Renal cortex interstitium (tissue), 11 donors: Measurements from ENCODE around the gene CEP135. TPM values are rescaled to one million over a fixed set of nuclear protein-coding genes. Genes with fewer than 3 reads are reported as not detected.
"Not testable (repeated sequence)": the region's sequence is repeated elsewhere in the genome, so short reads cannot be mapped to it uniquely, and the experiment has no call there.

Experiments
- DNase-seq, 11 donors: peaks; one replicate each; pipeline ENCODE4 v3.0.0-alpha.2; 2013; ENCODE audit warnings: low read depth in 9 of 11, low spot score in 4 of 11; ENCODE audit errors: extremely low read depth in 1 of 11
- polyA plus RNA-seq, 3 donors: library from polyadenylated mRNA; unstranded; fragments of 120-200 nt; gene quantifications; one replicate each; pipeline ENCODE4 v1.2.1, GENCODE V29; 2013; ENCODE audit not compliant: insufficient read length in 3 of 3

The CEP135 gene
- polyA plus RNA-seq, 3 donors: 14.1 to 23.8 (median 18.3) TPM

DNA sequence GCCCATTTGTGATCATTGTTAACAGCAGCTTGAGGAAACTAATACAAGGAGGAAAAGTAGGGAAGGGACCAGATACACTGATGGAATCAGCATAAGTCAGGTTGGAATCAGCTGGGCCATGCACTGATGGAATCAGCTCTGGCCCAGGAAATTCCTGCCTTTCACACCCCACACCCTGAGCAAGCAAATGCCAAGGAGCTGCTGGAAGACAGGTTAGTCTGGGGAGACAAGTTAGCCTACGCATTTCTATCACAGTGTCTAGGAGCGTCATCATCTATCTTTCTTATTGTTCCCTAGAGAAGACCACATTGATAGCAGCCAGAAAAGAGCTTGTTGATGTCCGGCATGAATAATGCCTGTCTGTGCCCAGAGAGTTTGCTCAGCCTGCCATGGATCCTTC, 16.2 kb upstream of the CEP135 start:
- no peak for DNase-seq

DNA sequence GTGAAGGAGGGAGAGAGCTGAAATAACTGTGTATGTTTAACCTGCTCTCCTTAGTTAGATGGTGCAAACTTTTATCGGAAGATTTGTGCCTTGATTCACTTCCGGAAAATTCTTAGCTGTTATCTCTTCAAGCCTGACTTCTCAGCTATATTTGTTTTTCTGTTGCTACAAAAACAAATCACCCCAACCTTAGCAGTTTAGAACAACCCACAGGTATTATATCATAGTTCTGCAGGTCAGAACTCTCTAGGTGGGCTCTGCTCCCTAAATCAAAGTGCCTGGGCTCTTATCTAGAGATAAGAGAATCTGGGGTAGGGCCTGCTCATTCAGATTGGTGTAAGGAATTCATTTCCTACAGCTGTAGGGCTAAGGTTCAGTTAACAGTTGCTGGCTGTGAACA, 15.1 kb upstream of the CEP135 start:
- no peak for DNase-seq

DNA sequence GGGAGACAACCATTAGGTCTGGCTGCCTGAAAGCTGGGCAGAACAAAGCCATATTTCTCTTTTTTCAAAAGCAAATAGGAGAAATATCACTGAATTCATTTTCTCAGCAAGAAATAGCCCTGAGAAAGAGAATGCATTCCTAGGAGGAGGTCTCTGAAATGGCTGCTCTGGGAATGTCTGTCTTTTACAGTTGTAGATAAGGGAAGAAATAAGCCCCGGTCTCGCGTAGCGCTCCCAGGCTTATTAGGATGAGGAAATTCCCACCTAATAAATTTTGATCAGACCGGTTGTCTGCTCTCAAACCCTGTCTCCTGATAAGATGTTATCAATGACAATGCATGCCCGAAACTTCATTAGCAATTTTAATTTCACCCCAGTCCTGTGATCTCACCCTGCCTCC, 12.8 kb upstream of the CEP135 start:
- DNase-seq: not testable (repeated sequence)

DNA sequence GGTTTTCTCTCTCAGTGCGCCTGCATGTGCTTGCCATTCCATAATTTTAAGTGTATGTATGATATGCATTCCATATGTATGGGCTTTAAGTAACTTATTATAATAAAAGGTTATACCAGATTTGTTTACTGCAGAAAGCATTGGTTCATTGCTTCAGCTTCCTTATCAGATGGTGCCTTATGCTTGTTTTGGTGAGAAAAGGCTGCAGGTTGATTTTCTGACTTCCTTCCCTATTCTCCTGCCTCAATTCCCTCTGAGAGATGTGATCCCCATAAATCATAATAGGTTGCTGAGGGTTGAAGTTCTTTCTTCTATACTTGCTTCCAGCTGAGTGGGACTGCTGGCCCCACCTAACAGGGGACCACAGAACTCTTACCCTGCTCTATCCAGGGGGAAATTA, 10.3 kb upstream of the CEP135 start:
- no peak for DNase-seq

DNA sequence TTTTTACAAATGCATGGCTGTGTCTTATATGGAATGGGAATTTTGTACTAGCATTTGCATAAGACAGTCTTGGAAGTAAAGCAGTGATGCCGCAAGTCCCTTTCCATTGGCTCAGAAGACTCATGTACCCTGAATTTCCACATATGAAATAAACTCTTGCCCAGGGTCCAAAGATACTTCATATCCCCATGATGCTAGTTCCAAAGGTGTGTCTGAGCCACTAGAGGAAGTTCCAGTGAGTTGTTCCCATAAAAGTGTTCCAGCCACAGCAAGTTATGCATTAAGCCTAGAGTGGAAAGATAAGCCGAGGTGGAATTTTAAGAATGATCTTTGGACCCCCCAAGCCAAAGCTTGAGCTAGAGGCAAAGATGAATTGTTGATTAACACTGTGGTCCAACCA, 9.3 kb upstream of the CEP135 start:
- DNase-seq: no peak

DNA sequence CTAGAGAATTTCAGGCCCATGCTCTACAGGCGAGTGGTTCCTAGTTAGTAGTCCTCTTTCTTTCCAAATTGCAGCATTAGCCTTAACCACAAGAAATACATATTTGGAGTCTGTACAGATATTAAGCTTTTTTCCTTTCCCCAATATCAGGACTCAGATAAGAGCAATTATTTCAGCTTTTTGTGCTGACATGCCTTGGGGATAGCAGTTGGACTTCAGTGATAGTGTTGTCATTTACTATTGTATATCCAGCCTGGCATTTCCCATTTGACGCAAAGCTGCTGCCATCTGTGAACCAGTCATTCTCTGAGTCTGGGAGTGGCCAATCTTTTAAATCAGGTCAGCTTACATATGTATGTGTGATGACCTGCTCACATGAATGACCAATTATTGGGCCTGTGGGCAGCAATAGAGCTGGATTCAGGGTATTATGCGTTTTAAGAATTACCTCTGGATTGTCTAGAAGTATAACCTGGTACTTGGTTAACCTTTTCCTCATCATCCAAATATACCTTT, 6.8 kb upstream of the CEP135 start:
- DNase-seq: no peak

DNA sequence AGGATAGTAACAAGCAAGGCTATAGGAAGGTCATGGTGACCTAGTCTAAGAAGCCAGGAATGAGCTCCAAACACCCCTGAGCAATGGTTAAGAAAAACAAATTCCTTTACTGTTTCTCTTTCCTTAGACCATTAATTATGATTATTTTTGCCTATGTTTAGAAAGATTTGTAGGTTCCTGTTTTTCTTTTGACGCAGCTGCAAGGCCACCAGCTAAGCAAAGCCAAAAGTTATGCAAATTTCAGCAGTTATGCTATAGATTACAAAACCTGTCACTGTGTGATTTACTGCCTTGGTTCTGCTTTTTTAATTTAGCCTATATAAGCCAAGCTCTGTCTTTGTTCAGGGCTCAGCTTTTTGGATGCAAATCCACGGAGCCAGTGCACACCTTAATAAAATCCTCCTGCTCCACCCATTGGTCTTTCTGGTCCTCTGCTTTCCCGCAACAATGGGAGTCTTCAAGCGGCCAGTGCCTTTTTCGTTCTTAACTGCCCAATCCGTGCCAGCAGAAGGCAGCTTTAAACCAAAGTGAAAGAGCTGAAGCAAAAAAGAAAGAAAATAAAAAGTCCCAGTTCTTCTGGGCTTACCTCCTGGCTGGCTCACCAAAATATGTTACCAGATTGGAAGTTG, 1.4 kb upstream of the CEP135 start:
- peak in 1 of 11 donors; percentile 31 for DNase-seq

DNA sequence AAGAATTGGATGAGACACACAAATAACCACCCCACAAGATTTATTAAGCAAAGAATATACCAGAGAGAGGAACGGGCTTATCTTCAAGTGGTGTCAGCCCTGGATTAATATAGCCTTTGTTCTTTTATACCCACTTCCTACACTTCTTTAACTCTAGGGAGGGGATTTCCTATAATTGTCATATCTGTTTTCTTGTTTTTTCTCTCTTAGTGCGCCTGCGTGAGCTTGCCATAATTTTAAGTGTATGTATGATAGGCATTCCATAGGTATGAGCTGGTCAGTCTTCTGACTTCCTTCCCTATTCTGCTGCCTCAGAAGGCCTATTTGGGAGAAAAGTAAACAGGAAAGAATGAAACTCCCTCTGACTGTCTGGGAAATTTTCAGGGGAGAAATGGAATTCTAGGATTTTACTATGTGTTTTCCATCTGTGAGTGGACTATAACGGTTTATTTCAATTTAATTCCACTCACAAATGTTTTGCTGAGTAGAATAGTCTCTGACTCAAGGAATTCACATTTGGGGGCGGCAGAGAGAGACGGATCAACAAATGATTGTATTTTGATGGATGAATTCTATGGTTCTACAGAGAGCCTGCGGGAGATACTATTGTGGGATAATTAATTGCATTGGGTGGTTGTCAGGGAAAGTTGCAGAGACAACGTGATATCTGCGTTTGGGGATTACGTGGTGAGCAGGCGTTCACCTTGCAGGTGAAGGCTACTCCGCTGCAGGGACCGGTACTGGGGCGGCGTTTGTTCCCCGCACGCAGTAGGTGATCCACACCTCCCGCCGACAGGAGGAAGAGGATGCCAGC, 626 bp upstream of the CEP135 start:
- no peak for DNase-seq

DNA sequence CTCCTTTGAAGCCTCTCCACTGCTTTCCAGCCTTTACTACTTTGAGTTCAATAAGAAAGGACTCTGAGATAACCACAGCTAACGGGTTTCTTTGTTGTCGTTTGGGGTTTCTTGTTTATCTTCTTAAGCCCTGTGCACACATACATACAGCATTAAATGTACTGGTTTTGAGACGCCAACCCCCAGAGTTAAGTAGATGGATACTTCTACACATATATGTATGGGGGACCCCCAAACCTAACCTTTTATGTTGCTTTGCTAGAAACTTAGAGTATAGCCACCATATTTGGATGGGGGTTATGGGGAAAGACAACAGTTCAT, 697 bp downstream of the CEP135 start:
- DNase-seq: no peak

DNA sequence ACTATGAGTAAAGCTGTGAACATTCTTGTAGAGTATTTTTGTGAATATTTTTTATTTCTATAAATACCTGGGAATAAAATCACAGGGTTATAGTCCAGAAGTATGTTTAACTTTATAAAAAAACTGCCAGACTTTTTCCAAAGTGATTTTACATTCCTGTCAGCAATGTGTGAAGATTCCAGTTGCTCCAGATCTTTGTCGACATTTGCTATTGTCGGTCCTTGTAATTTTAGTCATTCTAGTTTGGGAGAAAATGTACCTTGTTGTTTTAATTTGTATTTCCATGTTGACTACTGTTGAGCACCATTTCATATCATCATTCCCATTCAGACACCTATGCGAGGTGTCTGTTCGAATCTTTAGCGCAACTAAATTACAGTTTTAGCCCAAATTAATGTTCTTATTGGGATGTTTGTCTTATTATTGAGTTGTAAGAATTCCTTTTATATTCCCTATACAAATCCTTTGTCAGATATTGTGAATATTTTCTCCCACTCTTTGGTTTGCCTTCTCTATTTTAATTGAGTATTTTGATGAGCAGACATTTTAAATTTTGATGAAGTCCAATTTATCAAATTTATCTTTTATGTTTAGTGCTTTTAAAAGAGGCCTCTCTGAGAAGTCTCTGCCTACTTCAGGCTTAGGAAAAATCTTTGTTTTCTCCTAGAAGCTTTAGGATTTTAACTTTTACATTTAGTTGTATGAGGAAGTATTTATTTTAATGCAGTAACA, 2.6 kb downstream of the CEP135 start:
- DNase-seq: no peak

DNA sequence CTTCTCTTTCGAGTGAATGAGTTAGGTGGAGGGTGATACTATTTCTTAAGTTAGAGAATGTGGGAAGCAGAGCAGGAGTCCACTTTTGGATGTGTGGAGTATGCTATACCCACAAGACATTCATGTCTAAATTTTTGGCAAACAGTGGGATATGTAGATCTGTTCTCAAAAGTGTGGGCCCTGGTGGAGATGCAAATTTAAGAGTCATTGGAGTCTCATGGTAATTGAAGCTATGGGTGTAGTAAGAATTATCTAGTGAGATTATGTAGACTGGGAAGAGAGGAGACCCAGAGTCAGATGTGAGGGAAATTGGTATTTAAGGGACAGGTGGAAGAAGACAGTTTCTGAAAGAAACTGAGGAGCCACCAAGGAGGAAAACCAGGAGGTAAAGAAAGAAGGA, 7.0 kb downstream of the CEP135 start:
- no peak for DNase-seq

DNA sequence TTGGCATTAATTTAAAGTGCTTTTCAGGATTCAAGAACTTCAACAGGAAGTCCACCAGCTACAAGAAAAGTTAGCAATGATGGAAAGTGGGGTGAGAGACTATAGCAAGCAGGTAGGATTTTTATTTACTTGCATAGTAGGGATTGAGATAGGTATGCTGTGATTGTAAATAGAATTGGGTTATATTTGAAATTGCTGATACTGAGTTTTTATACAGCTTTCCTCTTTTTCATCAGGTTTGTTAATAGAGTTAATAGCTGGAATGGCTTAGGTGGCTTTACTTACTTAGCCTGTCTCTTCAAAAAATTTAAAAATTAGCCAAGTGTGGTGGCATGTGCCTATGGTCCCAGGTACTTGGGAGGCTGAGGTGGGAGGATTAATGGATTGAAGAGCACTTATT, 10.9 kb downstream of the CEP135 start:
- no peak for DNase-seq

DNA sequence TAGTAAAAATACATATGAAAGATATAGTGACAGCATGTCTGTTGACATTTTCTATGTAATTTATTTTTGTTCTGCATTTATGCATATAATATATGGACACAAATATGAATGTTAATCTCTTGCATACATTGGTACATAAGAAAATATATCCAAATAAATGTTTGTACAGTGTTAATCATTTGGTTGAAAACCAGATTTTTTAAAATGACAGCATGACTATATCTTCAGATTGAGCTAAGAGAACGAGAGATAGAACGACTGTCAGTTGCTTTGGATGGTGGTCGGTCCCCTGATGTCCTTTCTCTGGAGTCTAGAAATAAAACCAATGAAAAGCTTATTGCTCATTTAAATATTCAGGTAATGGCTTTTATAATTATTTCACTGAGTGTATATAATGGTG, 15.3 kb downstream of the CEP135 start:
- DNase-seq: no peak

DNA sequence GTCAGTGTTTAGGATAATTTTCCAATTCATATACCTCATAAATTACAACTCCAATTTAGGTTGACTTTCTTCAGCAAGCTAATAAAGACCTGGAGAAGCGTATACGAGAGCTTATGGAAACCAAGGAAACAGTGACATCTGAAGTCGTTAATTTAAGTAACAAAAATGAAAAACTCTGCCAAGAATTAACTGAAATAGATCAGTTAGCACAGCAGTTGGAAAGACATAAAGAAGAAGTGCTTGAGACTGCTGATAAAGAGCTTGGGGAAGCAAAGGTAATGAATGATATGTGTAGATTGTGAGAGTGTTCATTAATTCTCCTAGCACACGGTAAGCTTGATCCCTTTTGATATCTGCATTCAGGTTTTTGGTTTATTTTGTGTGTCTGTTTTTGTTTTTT, 16.8 kb downstream of the CEP135 start:
- DNase-seq: no peak

DNA sequence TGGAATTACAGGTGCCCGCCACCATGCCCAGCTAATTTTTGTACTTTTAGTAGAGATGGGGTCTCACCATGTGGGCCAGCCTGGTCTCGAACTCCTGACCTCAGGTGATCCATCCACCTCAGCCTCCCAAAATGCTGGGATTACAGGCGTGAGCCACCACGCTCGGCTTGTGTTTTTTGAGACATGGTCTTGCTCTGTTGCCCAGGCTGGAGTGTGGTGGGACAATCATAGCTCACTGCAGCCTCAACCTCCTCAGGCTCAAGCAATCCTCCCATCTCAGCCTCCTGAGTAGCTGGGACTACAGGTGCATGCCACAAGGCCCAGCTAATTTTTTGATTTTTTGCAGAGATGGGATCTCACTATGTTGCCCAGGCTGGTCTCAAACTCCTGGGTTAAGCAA, 17.6 kb downstream of the CEP135 start:
- not testable (repeated sequence) for DNase-seq

DNA sequence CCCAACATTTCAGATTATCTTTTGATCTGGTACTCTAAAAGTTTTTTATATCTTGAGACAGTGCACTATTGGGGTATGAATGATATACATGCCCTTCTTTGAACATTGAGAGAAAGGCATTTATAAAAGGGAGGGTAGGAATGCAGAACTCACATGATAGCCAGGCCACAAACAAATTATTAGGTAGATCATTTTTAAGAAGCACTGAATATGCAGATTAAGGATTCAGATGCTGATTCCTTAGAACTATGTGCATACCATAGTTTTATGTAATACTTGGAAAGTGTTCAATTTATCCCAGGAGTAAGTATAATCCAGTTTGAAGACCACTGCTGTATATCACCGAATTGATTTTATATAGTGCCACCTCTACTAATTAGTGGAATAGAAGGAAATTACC, 18.6 kb downstream of the CEP135 start:
- DNase-seq: no peak

DNA sequence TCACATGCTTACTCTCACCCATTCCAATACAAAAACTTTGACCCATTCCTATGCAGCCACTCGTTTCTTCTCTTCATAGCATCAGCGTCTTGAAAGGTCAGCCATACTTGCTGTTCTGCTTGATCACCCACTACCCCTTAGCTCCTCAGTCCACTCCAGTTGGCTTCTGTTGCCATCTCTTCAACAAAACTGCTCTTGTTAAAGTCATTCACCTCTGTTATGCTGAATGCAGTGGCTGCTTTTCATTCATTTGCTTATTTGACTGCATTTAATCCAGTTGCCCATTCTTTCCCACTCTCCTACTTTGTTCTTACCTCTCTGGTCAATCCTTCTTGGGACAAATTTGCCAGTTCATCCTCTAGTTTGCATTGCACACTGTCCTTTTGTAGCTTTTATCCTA, 24.9 kb downstream of the CEP135 start:
- no peak for DNase-seq

DNA sequence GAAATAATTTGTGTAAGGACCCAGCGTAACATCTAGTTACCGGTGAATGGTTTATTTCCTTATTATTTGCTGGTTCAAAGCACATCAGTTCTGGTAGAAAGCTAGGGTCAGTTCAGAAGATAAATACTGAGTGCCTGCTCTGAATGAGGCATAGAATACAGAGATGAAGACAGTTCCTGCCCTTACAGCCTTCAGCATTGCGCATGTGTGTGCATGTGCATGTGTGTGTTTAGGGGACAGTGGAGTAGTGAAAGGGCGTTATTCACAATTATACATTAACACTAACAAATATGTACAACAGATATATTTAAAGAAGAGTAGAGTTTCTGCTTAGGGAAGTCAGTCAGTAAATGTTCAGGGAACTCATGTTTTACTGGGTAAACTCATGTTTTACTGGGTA, 29.1 kb downstream of the CEP135 start:
- no peak for DNase-seq

DNA sequence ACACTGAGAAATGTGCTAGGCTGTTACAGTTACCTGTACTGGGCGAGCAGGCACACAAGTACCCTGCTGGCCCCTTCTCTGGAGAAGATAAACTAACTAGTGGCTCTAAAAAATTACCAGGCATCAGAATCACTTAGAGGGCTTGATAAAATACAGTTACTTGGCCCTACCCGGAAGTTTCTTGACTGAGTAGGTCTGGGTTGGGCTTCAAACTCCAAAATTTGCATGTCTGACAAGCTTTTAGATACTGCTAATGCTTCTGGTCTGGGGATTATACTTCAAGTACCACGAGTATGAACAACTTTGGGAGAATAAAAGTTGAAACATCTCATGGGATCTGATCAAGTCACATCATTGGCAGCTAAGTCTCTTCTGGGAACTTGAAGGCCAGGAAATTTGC, 30.8 kb downstream of the CEP135 start:
- DNase-seq: no peak

DNA sequence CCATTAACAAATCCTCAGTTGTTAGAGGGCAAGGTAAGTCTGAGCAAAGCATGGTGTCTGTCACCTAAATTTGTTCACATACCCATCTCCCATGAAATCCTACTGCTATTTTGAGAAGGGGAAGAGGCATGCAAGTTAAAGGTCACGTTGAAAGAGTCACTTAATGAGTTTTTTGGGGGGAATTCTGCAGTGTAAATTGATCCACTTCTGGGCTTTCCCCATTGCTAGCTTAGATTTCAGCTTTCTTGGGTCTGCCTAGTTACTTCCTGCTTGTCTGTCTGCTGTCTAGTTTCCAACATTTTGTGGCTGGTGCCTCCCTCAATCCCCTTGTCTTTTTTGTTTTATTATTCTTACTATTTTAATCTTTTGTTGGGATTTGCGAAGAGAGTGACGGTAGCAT, 32.0 kb downstream of the CEP135 start:
- no peak for DNase-seq
